ENCODE results near the gene LMNTD2.

Gene LMNTD2

GRCh38 chr11:560305-561147, at the start of gene LMNTD2, which contains the start of gene RASSF7:
LMNTD2 (minus strand) TSS chr11:560738; CDS start chr11:560716, 22 bp downstream.
RASSF7 (plus strand) TSS chr11:560970; CDS start chr11:561769, 799 bp downstream.
- DNase-seq: peak; percentile 52

- no peak for DNase-seq
Measured at GRCh38 chr11:609341-609811, 48.8 kb upstream of the LMNTD2 start.

GRCh38 chr11:608791-609251, 48.3 kb upstream of the LMNTD2 start:
- no peak for DNase-seq

- no peak for DNase-seq
Measured at GRCh38 chr11:607971-608659, 47.6 kb upstream of the LMNTD2 start.

GRCh38 chr11:607020-607780, 46.7 kb upstream of the LMNTD2 start:
- DNase-seq: no peak

GRCh38 chr11:606245-606644, 45.7 kb upstream of the LMNTD2 start:
- no peak for DNase-seq

DNA sequence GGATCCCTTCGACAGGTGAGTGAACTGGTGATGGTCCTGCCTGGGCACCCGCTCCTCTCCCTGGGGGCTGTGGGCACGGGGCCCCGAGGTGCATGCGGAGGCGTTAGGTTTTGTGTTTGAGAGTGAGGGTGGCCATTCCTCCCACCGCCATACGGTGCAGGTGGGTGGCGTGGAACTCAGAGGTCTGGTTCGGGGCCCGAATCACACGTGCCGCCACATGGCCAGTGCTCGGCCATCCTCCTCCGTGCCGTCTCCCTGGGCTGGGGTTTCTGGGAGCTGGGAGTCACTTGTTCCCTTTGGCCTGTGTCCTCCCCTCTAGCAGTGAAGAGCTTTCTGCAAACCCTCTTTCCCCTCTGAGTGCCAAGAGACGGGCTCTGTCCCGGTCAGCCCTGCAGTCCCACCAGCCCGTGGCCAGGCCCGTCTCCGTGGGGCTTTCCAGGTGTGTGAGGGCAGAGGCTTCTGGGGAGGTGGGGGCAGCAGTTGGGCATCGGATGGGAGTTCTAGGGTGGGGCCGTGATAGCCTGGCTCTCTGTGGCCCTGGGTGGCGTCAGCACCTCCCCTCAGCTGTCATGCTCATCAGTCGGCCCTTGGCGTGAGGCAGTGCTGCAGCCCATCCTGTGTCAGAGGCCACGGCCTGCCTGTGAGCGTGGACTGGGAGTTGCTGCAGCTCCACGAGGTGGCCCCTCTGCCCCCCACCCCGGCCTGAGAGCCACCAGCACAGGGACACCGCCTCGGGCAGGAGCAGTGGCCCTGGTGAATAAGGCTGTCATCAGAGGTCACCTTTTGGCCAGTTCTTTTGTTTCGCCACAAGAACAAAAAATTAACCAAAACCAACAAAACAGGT, 45.0 kb upstream of the LMNTD2 start:
- DNase-seq: no peak

DNA sequence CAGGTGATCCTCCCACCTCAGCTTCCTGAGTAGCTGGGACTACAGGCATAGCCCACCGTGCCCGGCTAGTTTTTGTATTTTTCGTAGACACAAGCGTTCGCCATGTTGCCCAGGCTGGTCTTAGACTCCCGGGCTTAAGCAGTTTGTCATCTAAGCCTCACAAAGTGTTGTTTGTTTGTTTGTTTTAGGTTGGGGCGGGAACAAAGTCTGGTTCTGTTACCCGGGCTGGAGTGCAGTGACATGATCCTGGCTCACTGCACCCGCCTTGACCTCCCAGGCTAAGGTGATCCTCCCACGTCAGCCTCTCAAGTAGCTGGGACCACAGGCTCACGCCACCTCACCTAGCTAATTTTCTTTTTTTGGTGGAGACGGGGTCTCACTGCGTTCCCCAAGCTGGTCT, 42.6 kb upstream of the LMNTD2 start:
- no peak for DNase-seq

GRCh38 chr11:601573-602245, 41.2 kb upstream of the LMNTD2 start:
- no peak for DNase-seq

DNA sequence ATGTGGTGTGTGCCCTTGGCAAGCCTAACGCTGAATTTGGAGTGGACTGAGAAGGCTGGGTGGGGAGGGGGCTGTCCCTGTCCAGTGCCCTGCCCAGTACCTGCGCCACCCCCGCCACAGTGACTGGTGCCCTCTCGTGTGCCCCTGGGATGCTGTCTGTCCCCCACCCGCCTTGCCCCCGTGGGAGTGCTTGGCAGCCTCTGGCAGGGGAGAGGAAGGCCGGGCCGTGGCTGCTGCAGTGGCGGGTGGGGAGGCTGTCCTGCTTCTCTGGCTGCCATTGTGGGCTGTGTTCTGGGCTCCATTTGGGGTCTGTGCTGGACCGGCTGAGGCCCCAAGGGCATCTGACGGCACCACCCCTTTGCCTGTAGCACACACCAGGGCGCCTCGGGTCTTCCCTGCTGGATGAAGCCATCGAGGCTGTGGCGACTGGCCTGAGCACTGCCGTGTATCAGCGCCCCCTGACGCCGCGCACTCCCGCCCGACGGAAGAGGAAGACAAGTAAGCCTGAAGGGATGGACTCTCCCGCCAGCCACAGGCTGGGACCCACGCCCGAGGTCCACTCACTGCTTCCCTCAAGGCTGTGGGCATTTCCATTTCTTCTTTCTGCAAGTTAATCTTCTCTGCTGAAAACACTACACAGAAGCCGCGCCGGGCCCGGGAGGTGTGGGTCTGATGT, 37.6 kb upstream of the LMNTD2 start:
- DNase-seq: no peak

DNA sequence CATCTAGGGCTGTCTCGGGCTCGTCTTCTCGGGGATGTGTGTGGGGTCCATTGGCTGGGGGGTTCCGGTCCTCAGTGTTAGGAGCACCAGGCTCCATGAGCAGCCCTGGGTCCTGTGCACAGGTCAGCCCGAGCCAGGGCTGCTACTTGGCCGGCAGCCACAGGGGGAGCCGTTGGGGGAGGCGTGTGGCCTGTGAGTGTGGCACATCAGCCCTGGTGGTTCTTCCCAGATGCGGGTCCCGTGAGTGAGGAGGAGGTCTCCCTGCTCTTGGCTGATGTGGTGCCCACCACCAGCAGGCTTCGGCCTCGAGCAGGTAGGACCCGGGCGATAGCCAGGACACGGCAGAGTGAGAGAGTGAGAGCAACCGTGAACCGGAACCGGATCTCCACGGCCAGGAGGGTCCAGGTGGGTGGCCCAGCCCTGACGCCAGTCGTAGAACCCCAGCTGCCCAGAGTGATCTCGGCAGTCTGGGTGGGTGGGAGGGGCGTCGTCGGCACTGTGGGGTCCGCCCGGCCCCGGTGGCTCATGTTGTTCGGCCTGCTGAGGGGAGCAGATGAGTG, 36.7 kb upstream of the LMNTD2 start:
- no peak for DNase-seq

DNA sequence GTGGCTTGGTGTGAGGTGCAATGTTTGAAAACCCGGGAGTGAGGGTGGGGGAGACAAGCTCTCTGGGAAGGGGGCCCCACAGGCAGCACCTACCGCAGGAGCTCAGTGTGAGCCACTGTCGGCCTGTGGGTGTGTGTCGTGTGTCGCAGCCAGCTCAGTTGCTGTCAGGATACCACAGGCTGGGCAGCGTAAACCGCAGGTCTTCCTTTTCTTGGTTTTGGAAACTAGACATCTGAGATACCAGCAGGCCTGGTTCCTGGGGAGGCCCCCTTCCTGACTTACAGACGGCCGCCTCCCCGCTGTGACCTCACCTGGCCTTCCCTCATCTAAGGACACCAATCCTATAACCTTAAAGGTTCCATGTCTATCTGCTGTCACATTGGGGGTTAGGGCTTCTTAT, 35.8 kb upstream of the LMNTD2 start:
- DNase-seq: no peak

DNA sequence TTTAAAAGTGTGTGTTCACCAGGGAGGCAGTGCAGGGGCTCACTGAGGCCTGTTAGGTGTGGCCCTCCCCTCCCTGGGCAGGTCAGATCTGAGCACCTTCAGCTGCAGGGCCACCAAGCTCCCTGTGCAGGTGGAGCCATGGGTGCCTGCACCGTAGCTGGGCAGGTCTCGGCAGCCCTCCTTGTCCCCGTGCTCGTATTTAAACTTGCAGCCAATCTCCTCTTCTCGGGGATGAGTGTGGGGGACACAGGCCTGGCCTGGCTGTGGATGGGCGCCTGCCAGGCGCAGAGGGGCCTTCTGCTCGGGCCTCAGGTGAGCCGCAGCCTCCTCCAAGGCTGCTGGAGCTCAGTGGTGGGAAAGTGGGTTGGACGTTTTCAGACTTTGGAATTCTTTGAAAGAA, 34.9 kb upstream of the LMNTD2 start:
- DNase-seq: no peak

DNA sequence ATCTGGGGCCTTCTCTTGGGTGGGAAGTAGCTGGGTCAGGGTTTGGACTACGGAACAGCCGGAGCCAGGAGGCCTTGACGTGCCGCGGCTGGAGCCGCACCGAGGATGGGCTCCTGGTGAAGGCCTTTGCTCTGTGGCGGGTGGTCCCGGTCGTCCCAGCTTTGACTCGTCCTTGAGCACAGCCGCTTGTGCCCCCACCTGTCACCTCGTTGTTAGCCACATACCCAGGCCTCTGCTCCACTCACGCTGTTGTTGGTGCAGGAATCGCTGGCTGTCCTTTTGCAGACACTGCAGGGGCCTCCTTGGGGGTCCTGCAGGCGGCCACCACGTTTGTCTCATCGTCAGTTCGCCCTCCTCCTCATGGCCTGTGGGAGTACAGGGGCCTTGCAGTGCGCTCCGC, 32.8 kb upstream of the LMNTD2 start:
- DNase-seq: no peak

GRCh38 chr11:592918-593317, 32.4 kb upstream of the LMNTD2 start:
- no peak for DNase-seq

DNA sequence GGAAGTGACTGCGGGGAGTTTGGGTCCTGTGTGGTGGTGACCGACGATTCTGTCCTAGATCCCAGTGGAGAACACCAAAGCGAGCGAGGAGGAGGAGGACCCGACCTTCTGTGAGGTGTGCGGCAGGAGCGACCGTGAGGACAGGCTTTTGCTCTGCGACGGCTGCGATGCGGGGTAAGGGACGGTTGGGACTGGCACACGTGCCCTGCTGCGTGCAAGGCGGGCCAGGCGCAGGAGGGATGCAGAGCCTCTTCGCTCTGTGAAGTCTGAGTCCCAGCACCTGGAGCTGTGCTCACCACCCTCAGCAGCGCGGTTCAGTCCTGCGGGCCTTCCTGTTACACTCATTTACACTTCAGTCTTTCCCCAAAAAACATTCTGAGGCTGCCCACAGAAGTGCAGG, 32.0 kb upstream of the LMNTD2 start:
- DNase-seq: no peak

- DNase-seq: no peak
Measured at GRCh38 chr11:590997-591396, 30.5 kb upstream of the LMNTD2 start.

- DNase-seq: no peak
Measured at GRCh38 chr11:589798-590197, 29.3 kb upstream of the LMNTD2 start.

- DNase-seq: no peak
Measured at GRCh38 chr11:587978-588380, 27.4 kb upstream of the LMNTD2 start.

- no peak for DNase-seq
Measured at GRCh38 chr11:587546-587945, 27.0 kb upstream of the LMNTD2 start.

Data from amniotic stem cell (primary cell).